Gastroesophageal sphincter (tissue), 3 donors: ENCODE measurements around the gene VTI1A.

ENCODE experiments used
- POLR2AphosphoS5 ChIP-seq: sonication (generic); formaldehyde crosslinking; IDR thresholded peaks from one replicate; pipeline ENCODE4 v1.6.1; 2017; ENCODE audit warnings: antibody characterized with exemption
- TF ChIP-seq, protein P1 (sequence below), 4 experiments: fragments of 200-600 bp in 2 of 4; fragments of 450-650 bp in 2 of 4; sonication (generic) in 1 of 4; IDR thresholded peaks; one replicate each; pipeline ENCODE4 v1.5.1; 2017 to 2019; ENCODE audit warnings: antibody characterized with exemption in 4 of 4, mild to moderate bottlenecking in 2 of 4, moderate library complexity in 2 of 4

GRCh38 chr10:112778579-112778978 is 331.6 kb downstream of the VTI1A start:
- no peak for TF ChIP-seq POLR2AphosphoS5
- TF ChIP-seq, protein P1, sequence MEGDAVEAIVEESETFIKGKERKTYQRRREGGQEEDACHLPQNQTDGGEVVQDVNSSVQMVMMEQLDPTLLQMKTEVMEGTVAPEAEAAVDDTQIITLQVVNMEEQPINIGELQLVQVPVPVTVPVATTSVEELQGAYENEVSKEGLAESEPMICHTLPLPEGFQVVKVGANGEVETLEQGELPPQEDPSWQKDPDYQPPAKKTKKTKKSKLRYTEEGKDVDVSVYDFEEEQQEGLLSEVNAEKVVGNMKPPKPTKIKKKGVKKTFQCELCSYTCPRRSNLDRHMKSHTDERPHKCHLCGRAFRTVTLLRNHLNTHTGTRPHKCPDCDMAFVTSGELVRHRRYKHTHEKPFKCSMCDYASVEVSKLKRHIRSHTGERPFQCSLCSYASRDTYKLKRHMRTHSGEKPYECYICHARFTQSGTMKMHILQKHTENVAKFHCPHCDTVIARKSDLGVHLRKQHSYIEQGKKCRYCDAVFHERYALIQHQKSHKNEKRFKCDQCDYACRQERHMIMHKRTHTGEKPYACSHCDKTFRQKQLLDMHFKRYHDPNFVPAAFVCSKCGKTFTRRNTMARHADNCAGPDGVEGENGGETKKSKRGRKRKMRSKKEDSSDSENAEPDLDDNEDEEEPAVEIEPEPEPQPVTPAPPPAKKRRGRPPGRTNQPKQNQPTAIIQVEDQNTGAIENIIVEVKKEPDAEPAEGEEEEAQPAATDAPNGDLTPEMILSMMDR (IDR thresholded peaks at IDR 0.05) = no peak
